HCT116 (cell line): ENCODE data around the gene DEPDC7. TPM values are rescaled to one million over a fixed set of nuclear protein-coding genes. Genes with fewer than 3 reads are reported as not detected.
"Not testable (repeated sequence)": the region's sequence is repeated elsewhere in the genome, so short reads cannot be mapped to it uniquely, and the experiment has no call there.

Experiments
- ATAC-seq: fragments of 200-7000 bp; cut with Tn5 transposase; 2 replicates; pipeline ENCODE4 v1.9.1; 2020; ENCODE audit warnings: mild to moderate bottlenecking, moderate library complexity
- BruUV-seq: library from RNA; stranded (reverse); fragments of 400-500 nt; replicated peaks from 2 replicates; lab custom pipeline; 2021; lab: Mats Ljungman, UMichigan
- CTCF ChIA-PET: fragments of 300-600 bp; sonication (Branson Sonifier 250); formaldehyde crosslinking; loops from one replicate; lab custom pipeline; 2021; ENCODE audit warnings: antibody characterized with exemption; lab: Charles Lee
- POLR2A ChIA-PET: fragments of 300-600, 350-600 bp; sonication (Branson Sonifier 250); formaldehyde crosslinking; loops from one replicate; lab custom pipeline; 2021; ENCODE audit warnings: antibody characterized with exemption; lab: Charles Lee
- RAD21 ChIA-PET, 2 experiments: fragments of 300-600 bp; sonication (Branson Sonifier 250); formaldehyde crosslinking; loops; one replicate each; lab custom pipeline; 2023; ENCODE audit warnings: low total read pairs in 2 of 2; ENCODE audit not compliant: uncharacterized antibody in 2 of 2, unreplicated experiment in 2 of 2, low non-redundant PET in 1 of 2; lab: Charles Lee
- DNase-seq: peaks from one replicate; pipeline ENCODE4 v3.0.0-alpha.2; 2010; ENCODE audit warnings: low read depth, low spot score
- H2AFZ ChIP-seq: fragments of 200-600 bp; shearing (Covaris generic), sonication (generic); 2 replicates; pipeline ENCODE4 v1.6.1; 2017; ENCODE audit warnings: low read depth, mixed run types, mixed read lengths, antibody characterized with exemption, low read length; ENCODE audit not compliant: poor library complexity, severe bottlenecking
- H3K27ac ChIP-seq: 2 replicates; pipeline ENCODE4 v1.5.1; 2012; ENCODE audit warnings: low read depth, low read length
- H3K27me3 ChIP-seq: fragments of 200-600 bp; sonication (generic); 2 replicates; pipeline ENCODE4 v1.6.1; 2016; ENCODE audit warnings: mixed run types, low read length, mixed read lengths; ENCODE audit not compliant: insufficient read depth
- H3K36me3 ChIP-seq, 2 experiments: fragments of 200-500 bp in 1 of 2; fragments of 200-600 bp in 1 of 2; sonication (Bioruptor generic) in 1 of 2; sonication (generic) in 1 of 2; 2 replicates each; pipeline versions ENCODE4 v1.5.1 to v1.6.1; 2014 to 2016; ENCODE audit warnings: low read length in 2 of 2, inconsistent platforms in 1 of 2, mixed read lengths in 1 of 2, mixed run types in 1 of 2; ENCODE audit not compliant: insufficient read depth in 2 of 2, control insufficient read depth in 1 of 2
- H3K4me1 ChIP-seq, 2 experiments: fragments of 200-600 bp in 1 of 2; sonication (generic) in 1 of 2; 2 replicates each; pipeline versions ENCODE4 v1.5.1 to v1.6.1; 2012 to 2017; ENCODE audit warnings: low read length in 2 of 2, inconsistent platforms in 1 of 2, mild to moderate bottlenecking in 1 of 2, mixed read lengths in 1 of 2, mixed run types in 1 of 2, moderate library complexity in 1 of 2; ENCODE audit not compliant: insufficient read depth in 2 of 2, control insufficient read depth in 1 of 2
- H3K4me2 ChIP-seq: fragments of 200-600 bp; sonication (generic); 2 replicates; pipeline ENCODE4 v1.6.1; 2017; ENCODE audit warnings: mixed run types, low read length, mixed read lengths
- H3K4me3 ChIP-seq, 2 experiments: fragments of 200-600 bp in 1 of 2; sonication (generic) in 1 of 2; replicated peaks in 1 of 2; 2 replicates each; pipeline ENCODE4 v1.5.1; 2011 to 2016; ENCODE audit warnings: low read length in 2 of 2, control low read depth in 1 of 2, low read depth in 1 of 2, mild to moderate bottlenecking in 1 of 2, mixed read lengths in 1 of 2, mixed run types in 1 of 2
- H3K79me2 ChIP-seq: fragments of 200-600 bp; sonication (generic); 2 replicates; pipeline ENCODE4 v1.6.1; 2017; ENCODE audit warnings: mild to moderate bottlenecking, mixed run types, low read length, moderate library complexity, mixed read lengths; ENCODE audit not compliant: insufficient read depth
- H3K9ac ChIP-seq: fragments of 200-600 bp; sonication (generic); 2 replicates; pipeline ENCODE4 v1.6.1; 2016; ENCODE audit warnings: low read length, mixed read lengths
- H3K9me2 ChIP-seq: fragments of 200-600 bp; sonication (generic), shearing (Covaris generic); 2 replicates; pipeline ENCODE4 v1.6.1; 2017; ENCODE audit warnings: mixed run types, mild to moderate bottlenecking, moderate library complexity; ENCODE audit not compliant: insufficient read depth
- H3K9me3 ChIP-seq, 2 experiments: fragments of 200-500 bp in 1 of 2; fragments of 200-600 bp in 1 of 2; sonication (Bioruptor generic) in 1 of 2; sonication (generic) in 1 of 2; 2 replicates each; pipeline ENCODE4 v1.6.1; 2014 to 2017; ENCODE audit warnings: low read length in 2 of 2, mixed read lengths in 2 of 2, inconsistent platforms in 1 of 2, low read depth in 1 of 2, mild to moderate bottlenecking in 1 of 2, mixed run types in 1 of 2, moderate library complexity in 1 of 2; ENCODE audit not compliant: control insufficient read depth in 1 of 2, insufficient read depth in 1 of 2
- H4K20me1 ChIP-seq: fragments of 200-600 bp; sonication (generic), shearing (Covaris generic); 2 replicates; pipeline ENCODE4 v1.6.1; 2017; ENCODE audit warnings: mixed run types, mild to moderate bottlenecking, moderate library complexity; ENCODE audit not compliant: insufficient read depth
- CEBPB ChIP-seq: IDR thresholded peaks from 2 replicates; pipeline ENCODE4 v1.6.1; 2012; ENCODE audit warnings: low read depth
- JUND ChIP-seq: IDR thresholded peaks from 2 replicates; pipeline ENCODE4 v1.6.1; 2012
- POLR2A ChIP-seq: IDR thresholded peaks from 2 replicates; pipeline ENCODE4 v1.7.0; 2011; ENCODE audit warnings: borderline replicate concordance; ENCODE audit not compliant: insufficient read depth, insufficient read length; ENCODE audit errors: extremely low read depth
- POLR2AphosphoS5 ChIP-seq: IDR thresholded peaks from 2 replicates; pipeline ENCODE4 v1.6.1; 2011; ENCODE audit warnings: mild to moderate bottlenecking, low read depth, low read length, moderate library complexity
- SRF ChIP-seq: IDR thresholded peaks from 2 replicates; pipeline ENCODE4 v1.6.1; 2012; ENCODE audit warnings: low read depth
- intact Hi-C: fragments of 100-400 bp; cut with micrococcal nuclease; formaldehyde crosslinking; loops from 2 replicates; pipeline ENCODE4 v1.10.0; 2022
- total RNA-seq: library from RNA; stranded (reverse); gene quantifications from one replicate; pipeline ENCODE4 v1.2.1, GENCODE V29; 2021; ENCODE audit not compliant: unreplicated experiment
- TF ChIP-seq, protein P1 (sequence below): IDR thresholded peaks from 2 replicates; pipeline ENCODE4 v1.6.1; 2011; ENCODE audit warnings: mild to moderate bottlenecking, low read length, moderate library complexity; ENCODE audit not compliant: insufficient replicate concordance; ENCODE audit errors: extremely low read depth

The DEPDC7 gene
- total RNA-seq, 1 experiment from 2014 or later: 7.3 TPM

DNA sequence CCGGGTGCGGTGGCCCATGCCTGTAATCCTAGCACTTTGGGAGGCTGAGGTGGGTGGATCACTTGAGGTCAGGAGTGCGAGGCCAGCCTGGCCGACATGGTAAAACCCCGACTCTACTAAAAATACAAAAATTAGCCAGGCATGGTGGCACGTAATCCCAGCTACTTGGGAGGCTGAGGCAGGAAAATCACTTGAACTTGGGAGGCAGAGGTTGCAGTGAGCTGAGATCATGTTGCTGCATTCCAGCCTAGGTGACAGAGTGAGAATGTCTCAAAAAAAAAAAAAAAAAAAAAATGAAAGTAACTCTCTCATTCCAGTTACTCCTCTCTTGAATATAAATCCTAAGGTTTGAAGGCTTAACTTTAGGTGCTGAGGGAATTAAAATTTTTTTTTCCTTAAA is 13.5 kb downstream of the DEPDC7 start:
- H3K79me2 ChIP-seq, H3K4me3 ChIP-seq, CTCF ChIA-PET, H3K36me3 ChIP-seq, H3K4me1 ChIP-seq, POLR2A ChIA-PET, H3K27me3 ChIP-seq, H3K9ac ChIP-seq, ATAC-seq, H3K9me3 ChIP-seq, H3K9me2 ChIP-seq, DNase-seq, RAD21 ChIA-PET, BruUV-seq, H2AFZ ChIP-seq, intact Hi-C loops, H3K4me2 ChIP-seq, H3K27ac ChIP-seq, H4K20me1 ChIP-seq: not testable (repeated sequence)

DNA sequence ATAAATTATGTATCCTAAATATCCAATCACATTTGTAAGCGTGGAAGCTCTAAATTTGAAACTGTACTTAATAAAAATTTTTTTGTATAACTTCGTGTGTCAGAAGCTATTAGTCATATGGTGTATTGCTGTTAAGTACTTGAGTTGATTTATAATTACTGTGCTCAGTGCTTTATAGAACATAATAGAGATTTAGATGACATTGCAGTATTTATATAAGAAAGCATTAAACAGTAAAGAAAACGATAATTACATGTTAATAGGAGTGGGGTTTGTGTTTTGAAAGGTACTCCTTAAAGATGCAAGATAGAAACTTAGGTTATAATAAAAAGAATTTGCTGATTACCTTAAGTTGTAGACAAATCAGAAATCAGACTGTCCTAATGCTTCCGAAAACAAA is 17.8 kb downstream of the DEPDC7 start:
- CTCF ChIA-PET: no interaction called here

More for the DNA sequence above, 17.8 kb downstream of the DEPDC7 start:
- intact Hi-C loops: no loop called here
- BruUV-seq: no TSS peak
- DNase-seq (no peak), ATAC-seq (no peak)
- Histone ChIP-seq H3K9me2 (no peaks in the 10 kb centered on the region), H3K9ac (no peak overlapping the region), H3K9me3 (no peaks in the 10 kb centered on the region), H4K20me1 (no peaks in the 10 kb centered on the region), H3K27me3 (no peaks in the 10 kb centered on the region), H3K79me2 (no peaks in the 10 kb centered on the region), H2AFZ (no peak overlapping the region), H3K4me1 (peaks cover 0 to 2% of the 10 kb centered on the region in 2 experiments; a peak in 2 of 4 replicates), H3K4me2 (no peak overlapping the region), H3K36me3 (no peaks in the 10 kb centered on the region; a peak in 1 of 4 replicates), H3K4me3 (no peak overlapping the region), H3K27ac (no peak overlapping the region)
- TF ChIP-seq SRF: no peak
- no peak for TF ChIP-seq POLR2A
- TF ChIP-seq JUND: no peak
- TF ChIP-seq POLR2AphosphoS5: no peak
- TF ChIP-seq CEBPB: no peak
- TF ChIP-seq, protein P1, sequence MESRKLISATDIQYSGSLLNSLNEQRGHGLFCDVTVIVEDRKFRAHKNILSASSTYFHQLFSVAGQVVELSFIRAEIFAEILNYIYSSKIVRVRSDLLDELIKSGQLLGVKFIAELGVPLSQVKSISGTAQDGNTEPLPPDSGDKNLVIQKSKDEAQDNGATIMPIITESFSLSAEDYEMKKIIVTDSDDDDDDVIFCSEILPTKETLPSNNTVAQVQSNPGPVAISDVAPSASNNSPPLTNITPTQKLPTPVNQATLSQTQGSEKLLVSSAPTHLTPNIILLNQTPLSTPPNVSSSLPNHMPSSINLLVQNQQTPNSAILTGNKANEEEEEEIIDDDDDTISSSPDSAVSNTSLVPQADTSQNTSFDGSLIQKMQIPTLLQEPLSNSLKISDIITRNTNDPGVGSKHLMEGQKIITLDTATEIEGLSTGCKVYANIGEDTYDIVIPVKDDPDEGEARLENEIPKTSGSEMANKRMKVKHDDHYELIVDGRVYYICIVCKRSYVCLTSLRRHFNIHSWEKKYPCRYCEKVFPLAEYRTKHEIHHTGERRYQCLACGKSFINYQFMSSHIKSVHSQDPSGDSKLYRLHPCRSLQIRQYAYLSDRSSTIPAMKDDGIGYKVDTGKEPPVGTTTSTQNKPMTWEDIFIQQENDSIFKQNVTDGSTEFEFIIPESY: no peak
- ChIA-PET POLR2A (no interaction called here), RAD21 (no interaction called here)
